Right lobe of liver (tissue), 6 donors: ENCODE data around the gene COQ5. TPM values are rescaled to one million over a fixed set of nuclear protein-coding genes. Genes with fewer than 3 reads are reported as not detected.

ENCODE experiments used
- ATAC-seq, 4 donors: fragments of 200-7000 bp; cut with Tn5 transposase; one replicate each; pipeline ENCODE4 v1.9.1; 2020; ENCODE audit warnings: mild to moderate bottlenecking in 4 of 4, moderate library complexity in 4 of 4
- DNase-seq, 3 donors: peaks; one replicate each; pipeline ENCODE4 v3.0.0-alpha.2; 2020
- H3K27ac ChIP-seq, 3 donors: fragments of 200-600 bp; one replicate each; pipeline ENCODE4 v1.8.0; 2022
- H3K27me3 ChIP-seq, 2 donors: fragments of 200-600 bp; one replicate each; pipeline ENCODE4 v1.8.0; 2022
- H3K36me3 ChIP-seq, 4 donors: fragments of 200-600 bp; sonication (generic) in 1 of 4; one replicate each; pipeline versions ENCODE4 v1.5.1 to v1.8.0; 2017 to 2022; ENCODE audit warnings: control low read depth in 1 of 4
- H3K4me1 ChIP-seq, 4 donors: fragments of 200-600 bp; sonication (generic) in 1 of 4; one replicate each; pipeline versions ENCODE4 v1.5.1 to v1.8.0; 2017 to 2022; ENCODE audit warnings: control low read depth in 1 of 4
- H3K4me3 ChIP-seq, 3 donors: fragments of 200-600 bp; one replicate each; pipeline ENCODE4 v1.8.0; 2022
- H3K9me3 ChIP-seq, 4 donors: fragments of 200-600 bp; sonication (generic) in 1 of 4; one replicate each; pipeline versions ENCODE4 v1.5.1 to v1.8.0; 2017 to 2022; ENCODE audit warnings: control low read depth in 1 of 4
- CTCF ChIP-seq, 4 donors: fragments of 200-600 bp in 3 of 4; fragments of 450-650 bp in 1 of 4; IDR thresholded peaks; one replicate each; pipeline versions ENCODE4 v1.5.1 to v1.8.0; 2016 to 2022; ENCODE audit warnings: antibody characterized with exemption in 4 of 4, mild to moderate bottlenecking in 2 of 4
- POLR2A ChIP-seq: fragments of 450-650 bp; IDR thresholded peaks from one replicate; pipeline ENCODE4 v1.6.1; 2017; ENCODE audit warnings: antibody characterized with exemption, mild to moderate bottlenecking
- WGBS: methylation state at CpG from one replicate; pipeline ENCODE4 v1.1.6; 2018; ENCODE audit warnings: low coverage, low lambda C conversion rate; ENCODE audit not compliant: insufficient coverage; ENCODE audit errors: missing lambda C conversion rate; 5-methylcytosine and 5-hydroxymethylcytosine counted together
- intact Hi-C, 2 donors: fragments of 100-400 bp; cut with DNase I; formaldehyde crosslinking; loops; one replicate each; pipeline versions ENCODE4 v1.11.2 to v1.14.1; 2022
- total RNA-seq, 6 experiments: library from RNA; depleted of rRNA in 2 of 6; stranded (reverse); fragments of >200 nt in 2 of 6; fragmentation: NEBNext Ultra II Directional in 3 of 6; extraction: Animal tissue kit (Norgen Biotek cat#: 25700) in 3 of 6; gene quantifications; one replicate each; pipeline versions ENCODE4 v1.1.0 to v1.2.4, GENCODE V29; 2016 to 2023
- donor health status: DM: no; HTN: yes; CAD: no.
- donor health status: DM: no; HTN: no; CAD: no.
- donor health status: DM: no; HTN: no; CAD: no.
- donor health status: DM: no; HTN: yes; CAD: no.
- donor health status: DM: no; HTN: yes; CAD: no.

COQ5 gene
- total RNA-seq, 6 experiments from 2014 or later = 21.6 to 37.9 (median 31.0) TPM

GRCh38 chr12:120508537-120508936 lies 20.4 kb downstream of the COQ5 start:
- H3K4me1 ChIP-seq = no peaks in the 10 kb centered on the region
- H3K27me3 ChIP-seq = no peaks in the 10 kb centered on the region
- intact Hi-C loops = no loop called here
- DNase-seq = no peak
- H3K4me3 ChIP-seq = no peak overlapping the region
- TF ChIP-seq CTCF (IDR thresholded peaks at IDR 0.05) (no peak), POLR2A (no peak)
- no peaks in the 10 kb centered on the region for H3K9me3 ChIP-seq
- H3K36me3 ChIP-seq = peaks cover 0 to 64% (median 9%) of the 10 kb centered on the region in 4 donors
- no peak overlapping the region for H3K27ac ChIP-seq
- no peak for ATAC-seq
- 80% methylated on average over 3 of the region's 8 CpGs for WGBS

GRCh38 chr12:120504587-120504986 lies 24.4 kb downstream of the COQ5 start:
- no peak overlapping the region for H3K4me3 ChIP-seq
- H3K9me3 ChIP-seq = no peaks in the 10 kb centered on the region
- no peak for DNase-seq
- TF ChIP-seq POLR2A (no peak), CTCF (IDR thresholded peaks at IDR 0.05) (no peak)
- 80% methylated on average over 3 of the region's 4 CpGs for WGBS
- H3K27me3 ChIP-seq = no peaks in the 10 kb centered on the region
- peaks cover 0 to 60% (median 4%) of the 10 kb centered on the region in 4 donors for H3K36me3 ChIP-seq
- H3K4me1 ChIP-seq = no peaks in the 10 kb centered on the region
- intact Hi-C loops = no loop called here
- no peak for ATAC-seq
- H3K27ac ChIP-seq = no peak overlapping the region

- no peaks in the 10 kb centered on the region for H3K27me3 ChIP-seq
- 82% methylated on average over 1 of the region's 1 CpG for whole genome bisulfite sequencing
- TF ChIP-seq POLR2A = no peak
- TF ChIP-seq CTCF (IDR thresholded peaks at IDR 0.05) = no peak
- peaks cover 0 to 9% (median 0%) of the 10 kb centered on the region in 4 donors for H3K4me1 ChIP-seq
- H3K27ac ChIP-seq = no peak overlapping the region
- intact Hi-C loops = no loop called here
- H3K36me3 ChIP-seq = peaks cover 0 to 52% (median 11%) of the 10 kb centered on the region in 4 donors
- DNase-seq (no peak), ATAC-seq (no peak)
- no peaks in the 10 kb centered on the region for H3K9me3 ChIP-seq
- no peak overlapping the region for H3K4me3 ChIP-seq
These were observed 28.4 kb downstream of the COQ5 start for GRCh38 chr12:120500581-120500980.

GRCh38 chr12:120498870-120499515 lies 30.0 kb downstream of the COQ5 start:
- H3K27ac ChIP-seq = no peak overlapping the region
- TF ChIP-seq POLR2A = no peak
- no peak for TF ChIP-seq CTCF (IDR thresholded peaks at IDR 0.05)
- ATAC-seq = no peak
- no peaks in the 10 kb centered on the region for H3K9me3 ChIP-seq
- 87% methylated on average over 3 of the region's 3 CpGs for WGBS
- intact Hi-C loops = no loop called here
- H3K4me3 ChIP-seq = no peak overlapping the region
- peaks cover 0 to 16% (median under 1%) of the 10 kb centered on the region in 4 donors for H3K4me1 ChIP-seq
- H3K27me3 ChIP-seq = no peaks in the 10 kb centered on the region
- peaks cover 0 to 41% (median 11%) of the 10 kb centered on the region in 4 donors for H3K36me3 ChIP-seq
- no peak for DNase-seq
